MM.1S (cell line): Measurements from ENCODE around the gene SEMA6A.

Experiments
- DNase-seq: peaks from one replicate; pipeline ENCODE4 v3.0.0-alpha.2; 2015
- H2AFZ ChIP-seq: fragments of 300-600 bp; sonication (generic); 2 replicates; pipeline ENCODE4 v1.6.0; 2016; ENCODE audit warnings: antibody characterized with exemption, low read length
- H3F3A ChIP-seq: fragments of 300-600 bp; sonication (generic); 2 replicates; pipeline ENCODE4 v1.6.1; 2016; ENCODE audit warnings: mild to moderate bottlenecking, antibody characterized with exemption, low read length, moderate library complexity, mixed read lengths; ENCODE audit not compliant: insufficient read depth
- H3K27ac ChIP-seq: fragments of 300-600 bp; sonication (generic); 2 replicates; pipeline ENCODE4 v1.5.1; 2016; ENCODE audit warnings: mild to moderate bottlenecking, low read length
- H3K27me3 ChIP-seq: fragments of 300-600 bp; sonication (generic); replicated peaks from 2 replicates; pipeline ENCODE4 v1.6.0; 2016; ENCODE audit warnings: low read length; ENCODE audit not compliant: insufficient read depth
- H3K36me3 ChIP-seq: fragments of 300-600 bp; sonication (generic); replicated peaks from 2 replicates; pipeline ENCODE4 v1.6.1; 2016; ENCODE audit warnings: mild to moderate bottlenecking, low read length, mixed read lengths; ENCODE audit not compliant: insufficient read depth
- H3K4me1 ChIP-seq: fragments of 300-600 bp; sonication (generic); 2 replicates; pipeline ENCODE4 v1.6.1; 2016; ENCODE audit warnings: low read length, mixed read lengths
- H3K4me2 ChIP-seq: fragments of 300-600 bp; sonication (generic); 2 replicates; pipeline ENCODE4 v1.6.0; 2016; ENCODE audit warnings: low read depth, low read length
- H3K4me3 ChIP-seq: fragments of 300-600 bp; sonication (generic); 2 replicates; pipeline ENCODE4 v1.5.1; 2016; ENCODE audit warnings: low read length, mixed read lengths
- H3K79me2 ChIP-seq: fragments of 300-600 bp; sonication (generic); 2 replicates; pipeline ENCODE4 v1.6.1; 2016; ENCODE audit warnings: mixed run types, low read length, mixed read lengths
- H3K9ac ChIP-seq: fragments of 300-600 bp; sonication (generic); 2 replicates; pipeline ENCODE4 v1.6.1; 2016; ENCODE audit warnings: low read length, mixed read lengths
- H3K9me2 ChIP-seq: fragments of 300-600 bp; sonication (generic); replicated peaks from 2 replicates; pipeline ENCODE4 v1.6.1; 2016; ENCODE audit warnings: mild to moderate bottlenecking, low read length, mixed read lengths; ENCODE audit not compliant: insufficient read depth
- H3K9me3 ChIP-seq: fragments of 300-600 bp; sonication (generic); replicated peaks from 2 replicates; pipeline ENCODE4 v1.6.1; 2016; ENCODE audit warnings: mild to moderate bottlenecking, low read length, mixed read lengths; ENCODE audit not compliant: insufficient read depth
- H4K20me1 ChIP-seq: fragments of 300-600 bp; sonication (generic); 2 replicates; pipeline ENCODE4 v1.6.1; 2016; ENCODE audit warnings: mild to moderate bottlenecking, low read length, moderate library complexity, mixed read lengths; ENCODE audit not compliant: insufficient read depth
- CTCF ChIP-seq: fragments of 300-600 bp; sonication (generic); IDR thresholded peaks from 2 replicates; pipeline ENCODE4 v1.5.1; 2016; ENCODE audit warnings: antibody characterized with exemption, low read length, mixed read lengths
- EZH2 ChIP-seq: fragments of 300-600 bp; sonication (generic); optimal IDR thresholded peaks from 2 replicates; pipeline ENCODE3; 2017; ENCODE audit warnings: low read depth, mild to moderate bottlenecking, antibody characterized with exemption, low read length, mixed read lengths
- EZH2phosphoT487 ChIP-seq: fragments of 300-600 bp; sonication (generic); IDR thresholded peaks from 2 replicates; pipeline ENCODE4 v1.6.1; 2018; ENCODE audit warnings: antibody characterized with exemption, low read length

Gene SEMA6A

GRCh38 chr5:116612431-116612830, 37.8 kb upstream of the SEMA6A start:
- DNase-seq: no peak
- no peaks in the 10 kb centered on the region for H3F3A ChIP-seq
- no peaks in the 10 kb centered on the region for H3K4me1 ChIP-seq
- H3K27ac ChIP-seq: no peak overlapping the region
- no peaks in the 10 kb centered on the region for H3K9me2 ChIP-seq
- no peak overlapping the region for H3K9ac ChIP-seq
- no peak overlapping the region for H2AFZ ChIP-seq
- H3K27me3 ChIP-seq: no peaks in the 10 kb centered on the region
- no peaks in the 10 kb centered on the region for H3K9me3 ChIP-seq
- no peaks in the 10 kb centered on the region for H4K20me1 ChIP-seq
- H3K4me2 ChIP-seq: no peak overlapping the region
- no peaks in the 10 kb centered on the region for H3K79me2 ChIP-seq
- TF ChIP-seq EZH2: no peak
- TF ChIP-seq EZH2phosphoT487: no peak
- TF ChIP-seq CTCF: no peak
- no peak overlapping the region for H3K4me3 ChIP-seq
- H3K36me3 ChIP-seq: no peaks in the 10 kb centered on the region

- Histone ChIP-seq H3F3A (no peaks in the 10 kb centered on the region), H3K9me3 (no peaks in the 10 kb centered on the region), H2AFZ (no peak overlapping the region), H4K20me1 (no peaks in the 10 kb centered on the region), H3K9ac (no peak overlapping the region), H3K27me3 (no peaks in the 10 kb centered on the region), H3K79me2 (no peaks in the 10 kb centered on the region), H3K9me2 (no peaks in the 10 kb centered on the region), H3K36me3 (no peaks in the 10 kb centered on the region), H3K4me3 (no peak overlapping the region), H3K27ac (no peak overlapping the region), H3K4me1 (no peaks in the 10 kb centered on the region), H3K4me2 (no peak overlapping the region)
- DNase-seq: no peak
- TF ChIP-seq EZH2: no peak
- TF ChIP-seq EZH2phosphoT487: no peak
- no peak for TF ChIP-seq CTCF
These were observed 30.9 kb upstream of the SEMA6A start for GRCh38 chr5:116605310-116606070.

- Histone ChIP-seq H2AFZ (no peak overlapping the region), H3K27me3 (no peaks in the 10 kb centered on the region), H3K9ac (no peak overlapping the region), H3K27ac (no peak overlapping the region), H3K9me3 (no peaks in the 10 kb centered on the region), H3K79me2 (no peaks in the 10 kb centered on the region), H3K4me1 (no peaks in the 10 kb centered on the region), H3F3A (no peaks in the 10 kb centered on the region), H3K36me3 (no peaks in the 10 kb centered on the region), H3K4me3 (no peak overlapping the region), H4K20me1 (no peaks in the 10 kb centered on the region), H3K9me2 (no peaks in the 10 kb centered on the region), H3K4me2 (no peak overlapping the region)
- no peak for TF ChIP-seq CTCF
- no peak for TF ChIP-seq EZH2
- TF ChIP-seq EZH2phosphoT487: no peak
- no peak for DNase-seq
These were observed 30.2 kb upstream of the SEMA6A start for GRCh38 chr5:116604805-116605204.
